GM12892 (cell line): ENCODE data around the gene PPFIA3. TPM values are rescaled to one million over a fixed set of nuclear protein-coding genes. Genes with fewer than 3 reads are reported as not detected.
"Not testable (repeated sequence)": the region's sequence is repeated elsewhere in the genome, so short reads cannot be mapped to it uniquely, and the experiment has no call there.

ENCODE experiments used
- DNase-seq: peaks from one replicate; pipeline ENCODE4 v3.0.0; 2011; ENCODE audit not compliant: insufficient read length
- FAIRE-seq: peaks from 2 replicates; lab custom pipeline; 2011; peaks lifted over from hg19 to GRCh38; lab: Jason Lieb, UNC
- POLR2A ChIP-seq: IDR thresholded peaks from 2 replicates; pipeline ENCODE4 v1.6.1; 2011; ENCODE audit warnings: low read depth, low read length, control low read depth
- POLR2AphosphoS5 ChIP-seq: IDR thresholded peaks from 2 replicates; pipeline ENCODE4 v1.6.1; 2011; ENCODE audit warnings: low read depth, low read length, control low read depth
- TAF1 ChIP-seq: IDR thresholded peaks from 2 replicates; pipeline ENCODE4 v1.6.1; 2011; ENCODE audit warnings: low read depth, mild to moderate bottlenecking, control low read depth, low read length, borderline replicate concordance
- polyA plus RNA-seq: library from polyadenylated mRNA; unstranded; fragments of >200 nt; gene quantifications from one replicate; pipeline ENCODE4 v1.2.1, GENCODE V29; 2012; ENCODE audit warnings: missing spikeins, inconsistent platforms; ENCODE audit not compliant: missing spikeins

PPFIA3 gene
- polyA plus RNA-seq = 1.1 TPM

DNA sequence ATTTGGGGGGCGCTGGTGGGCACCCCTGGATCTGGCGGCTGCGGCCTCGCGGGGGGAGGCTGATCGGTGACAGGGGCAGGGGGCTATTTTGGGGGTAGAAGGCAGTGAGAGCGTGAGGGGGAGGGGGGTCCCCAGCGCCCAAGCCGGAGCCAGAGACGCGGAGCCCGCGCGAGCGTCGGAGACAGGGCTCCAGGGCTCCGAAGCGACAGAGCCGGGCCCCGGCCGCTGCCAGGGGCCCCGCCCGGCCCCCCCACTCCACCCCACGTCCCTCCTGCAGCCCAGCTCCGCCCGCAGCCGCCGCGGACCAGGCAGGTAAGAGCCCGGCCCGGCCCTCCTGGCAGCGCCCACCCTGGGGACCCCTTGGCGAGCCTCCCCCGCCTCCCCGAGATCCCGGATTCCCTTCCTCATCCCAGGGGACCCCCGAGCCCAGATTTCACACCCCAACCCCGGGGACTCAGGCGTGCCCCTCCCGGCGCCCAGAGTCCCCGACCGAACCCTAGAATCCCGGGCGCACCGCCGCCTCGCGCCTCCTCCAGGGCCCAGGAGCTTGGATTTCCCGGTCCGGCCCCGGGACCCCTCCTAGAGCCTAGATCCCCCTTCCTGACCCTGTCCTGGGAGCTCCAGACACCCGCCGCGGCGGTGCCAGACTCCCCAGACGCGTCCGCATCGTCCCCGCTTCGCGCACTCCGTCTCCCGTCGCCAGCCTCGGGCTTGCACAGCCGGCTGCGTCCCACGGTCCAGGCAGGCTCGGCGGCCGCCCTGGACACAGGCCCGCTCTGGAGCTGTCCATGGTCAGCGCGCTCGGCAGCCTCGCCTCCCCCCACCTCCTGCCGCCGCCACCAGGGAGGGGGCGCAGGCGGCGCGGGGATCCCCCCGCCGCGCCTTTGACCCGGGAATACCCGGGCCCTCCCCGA lies at the start of gene PPFIA3:
Gene PPFIA3, plus strand, starts transcription at position 134 of the 914 bp plus-strand sequence. CDS start 8,330 bp downstream, outside the sequence.
- no peak for DNase-seq

DNA sequence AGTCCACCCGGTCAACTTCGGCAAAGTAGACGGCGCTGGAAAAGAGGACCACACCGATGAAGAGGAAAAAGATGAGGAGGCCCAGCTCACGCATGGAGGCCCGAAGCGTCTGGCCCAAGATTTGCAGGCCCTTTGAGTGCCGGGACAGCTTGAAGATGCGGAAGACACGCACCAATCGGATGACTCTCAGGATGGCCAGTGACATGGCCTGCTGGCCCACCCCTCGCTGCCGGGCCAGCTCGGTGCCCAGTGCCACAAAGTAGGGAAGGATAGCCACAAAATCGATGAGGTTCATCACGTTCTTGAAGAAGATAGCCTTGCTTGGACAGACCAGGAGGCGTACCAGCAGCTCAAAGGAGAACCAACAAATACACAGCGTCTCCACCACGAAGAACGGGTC lies 48.9 kb upstream of the PPFIA3 start:
- DNase-seq (no peak), FAIRE-seq (no peak)
- TF ChIP-seq TAF1 (no peak), POLR2A (no peak), POLR2AphosphoS5 (no peak)

More for the DNA sequence above, at the start of gene PPFIA3:
- no peak for TF ChIP-seq POLR2A
- TF ChIP-seq POLR2AphosphoS5 = no peak
- TF ChIP-seq TAF1 = no peak
- peak; percentile 48 for FAIRE-seq

DNA sequence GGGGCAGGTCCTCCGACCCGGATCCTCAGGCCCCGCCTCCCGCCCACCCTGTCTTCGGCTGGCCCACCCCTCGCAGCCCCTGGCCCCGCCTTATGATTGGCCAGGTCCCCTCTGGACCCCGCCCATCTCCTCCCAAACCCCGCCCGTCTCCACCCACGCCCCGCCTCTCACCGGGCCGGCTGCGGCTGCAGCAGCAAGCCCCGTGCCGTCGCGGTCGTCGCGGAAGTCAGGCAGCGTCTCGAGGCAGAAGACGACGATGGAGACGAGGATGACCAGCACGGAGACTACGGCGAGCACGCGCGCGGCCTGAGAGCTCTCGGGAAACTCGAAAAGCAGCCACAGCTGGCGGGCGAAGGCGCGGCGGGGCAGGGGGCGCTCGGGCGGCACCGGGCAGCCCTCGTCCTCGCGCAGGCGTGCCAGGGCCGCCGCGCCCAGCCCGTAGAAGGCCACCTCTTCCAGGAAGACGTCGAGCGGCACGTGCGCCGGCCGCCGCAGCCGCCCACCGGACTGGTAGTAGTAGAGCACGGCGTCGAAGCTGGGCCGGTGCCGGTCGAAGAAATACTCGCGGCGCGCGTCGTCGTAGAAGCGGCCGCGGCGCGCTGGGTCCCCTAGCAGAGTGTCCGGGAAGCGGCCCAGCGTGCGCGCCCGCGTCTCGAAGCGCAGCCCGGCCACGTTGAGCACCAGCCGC lies 47.3 kb upstream of the PPFIA3 start:
- no peak for DNase-seq
- TF ChIP-seq TAF1 = no peak
- no peak for TF ChIP-seq POLR2A
- TF ChIP-seq POLR2AphosphoS5 = no peak
- no peak for FAIRE-seq

DNA sequence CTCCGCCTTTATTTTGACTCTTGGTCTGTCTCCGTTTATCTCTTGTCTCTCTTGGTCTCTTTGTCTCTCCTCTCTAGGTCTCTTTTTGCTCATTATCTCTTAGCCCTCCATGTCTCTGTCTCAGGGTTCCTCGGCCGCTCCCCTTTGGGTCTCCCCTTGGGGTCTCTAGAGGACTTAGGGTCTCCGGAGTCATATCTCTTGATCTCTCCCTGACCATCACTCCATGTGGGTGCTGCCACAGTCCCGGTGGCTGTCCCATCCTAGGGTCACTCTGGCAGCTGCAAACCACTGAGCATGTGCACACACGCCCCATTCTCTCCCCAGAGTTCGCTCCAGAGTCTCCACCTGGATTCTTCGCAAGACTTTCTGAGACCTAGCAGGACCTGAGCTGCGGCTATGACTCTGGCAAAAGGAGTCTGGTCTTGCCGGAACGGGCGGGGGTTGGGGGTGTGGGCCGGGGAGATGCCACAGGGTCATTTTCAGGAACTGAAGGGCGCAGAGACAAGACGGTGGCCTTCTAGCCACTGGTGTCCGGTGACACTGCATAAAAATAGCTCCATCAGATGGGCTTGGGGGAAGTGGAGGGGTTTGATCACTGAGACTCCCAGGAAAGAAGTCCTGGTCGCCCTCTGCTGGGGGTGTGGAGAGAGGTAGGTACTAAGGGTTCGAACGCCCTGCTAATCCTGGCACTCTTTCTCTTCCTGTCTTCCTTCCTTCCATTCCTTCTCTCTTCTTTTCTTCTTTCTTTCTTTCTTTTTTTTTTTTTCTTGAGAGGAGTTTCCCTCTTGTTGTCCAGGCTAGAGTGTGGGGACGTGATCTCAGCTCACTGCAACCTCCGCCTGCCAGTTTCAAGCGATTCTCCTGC lies 45.6 kb upstream of the PPFIA3 start:
- TF ChIP-seq TAF1 (no peak), POLR2AphosphoS5 (no peak), POLR2A (no peak)
- no peak for DNase-seq
- FAIRE-seq = no peak

DNA sequence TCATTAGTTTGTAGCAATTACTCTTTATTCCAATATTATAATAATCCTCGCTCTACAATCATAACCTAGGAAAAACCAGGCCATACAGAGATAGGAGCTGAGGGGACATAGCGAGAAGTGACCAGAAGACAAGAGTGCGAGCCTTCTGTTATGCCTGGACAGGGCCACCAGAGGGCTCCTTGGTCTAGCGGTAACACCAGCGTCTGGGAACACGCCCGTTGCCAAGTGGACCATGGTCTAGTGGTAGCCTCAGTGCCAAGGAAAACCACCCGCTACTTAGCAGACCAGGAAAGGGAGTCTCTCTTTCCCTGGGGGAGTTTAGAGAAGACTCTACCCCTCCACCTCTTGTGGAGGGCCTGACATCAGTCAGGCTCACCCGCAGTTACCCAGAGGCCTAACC lies 44.5 kb upstream of the PPFIA3 start:
- FAIRE-seq, DNase-seq: not testable (repeated sequence)

DNA sequence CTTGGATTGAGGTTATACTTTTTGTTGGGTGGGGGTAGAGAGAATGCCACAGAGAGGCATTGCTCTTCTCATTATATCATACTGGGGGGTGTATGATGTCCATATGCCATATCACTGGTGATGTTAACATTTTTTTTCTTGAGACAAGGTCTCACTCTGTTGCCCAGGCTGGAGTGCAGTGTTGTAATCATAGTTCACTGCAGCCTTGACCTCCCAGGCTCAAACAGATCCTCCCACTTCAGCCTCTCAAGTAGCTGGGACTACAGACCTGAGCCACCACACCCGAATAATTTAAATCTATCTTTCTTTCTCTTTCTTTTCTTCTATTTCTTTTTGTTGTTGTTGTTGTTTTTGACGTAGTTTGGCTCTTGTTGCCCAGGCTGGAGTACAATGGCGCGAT lies 39.0 kb upstream of the PPFIA3 start:
- no peak for FAIRE-seq
- DNase-seq = no peak
- no peak for TF ChIP-seq TAF1
- TF ChIP-seq POLR2A = no peak
- TF ChIP-seq POLR2AphosphoS5 = no peak

DNA sequence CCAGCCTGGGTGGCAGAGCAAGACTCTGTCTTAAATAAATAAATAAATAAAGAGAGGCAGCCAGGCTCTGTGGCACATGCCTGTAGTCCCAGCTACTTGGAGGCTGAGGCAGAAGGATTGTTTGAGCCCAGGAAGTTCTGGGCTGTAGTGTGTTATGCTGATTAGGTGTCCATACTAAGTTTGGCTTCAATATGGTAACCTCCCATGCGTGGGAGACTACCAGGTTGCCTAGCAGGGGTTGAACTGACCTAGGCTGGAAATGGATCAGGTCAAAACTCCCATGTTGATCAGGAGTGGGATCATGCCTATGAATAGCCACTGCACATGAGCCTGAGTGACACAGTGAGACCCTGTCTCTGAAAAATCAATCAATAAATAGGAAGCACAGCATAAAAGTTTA lies 38.1 kb upstream of the PPFIA3 start:
- TF ChIP-seq POLR2A (no peak), POLR2AphosphoS5 (no peak), TAF1 (no peak)
- no peak for FAIRE-seq
- DNase-seq = no peak

DNA sequence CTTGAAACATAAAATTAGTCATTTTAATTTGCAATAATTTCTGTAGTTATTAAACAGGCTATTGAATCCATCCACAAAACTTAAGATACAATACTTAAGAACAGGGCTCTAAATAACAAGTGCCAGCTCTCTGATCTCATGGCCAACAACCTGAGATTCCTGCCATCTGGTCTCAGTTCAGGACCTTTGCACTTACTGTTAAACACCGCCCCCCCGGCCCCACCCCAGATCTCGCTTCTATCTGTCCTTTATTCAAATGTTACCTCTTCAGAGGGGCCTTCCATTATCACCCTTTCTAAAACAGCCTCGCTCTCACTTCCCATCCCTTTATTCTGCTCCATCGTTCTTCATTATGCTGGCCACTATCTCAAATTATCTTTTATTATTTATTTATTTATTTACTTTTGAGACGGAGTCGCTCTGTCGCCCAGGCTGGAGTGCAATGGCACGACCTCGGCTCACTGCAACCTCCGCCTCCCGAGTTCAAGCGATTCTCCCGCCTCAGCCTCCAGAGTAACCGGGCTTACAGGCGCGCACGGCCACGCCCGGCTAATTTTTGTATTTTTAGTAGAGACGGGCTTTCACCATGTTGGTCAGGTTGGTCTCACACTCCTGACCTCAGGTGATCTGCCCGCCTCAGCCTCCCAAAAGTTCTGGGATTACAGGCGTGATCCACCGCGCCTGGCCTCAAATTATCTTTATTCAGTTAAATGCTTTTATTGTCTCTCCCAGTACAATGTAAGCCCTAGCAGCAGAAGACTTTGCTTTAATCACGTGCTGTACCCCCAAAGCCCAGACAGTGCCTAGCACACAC lies 34.9 kb upstream of the PPFIA3 start:
- TF ChIP-seq POLR2A (no peak), TAF1 (no peak), POLR2AphosphoS5 (no peak)
- DNase-seq (no peak), FAIRE-seq (no peak)

DNA sequence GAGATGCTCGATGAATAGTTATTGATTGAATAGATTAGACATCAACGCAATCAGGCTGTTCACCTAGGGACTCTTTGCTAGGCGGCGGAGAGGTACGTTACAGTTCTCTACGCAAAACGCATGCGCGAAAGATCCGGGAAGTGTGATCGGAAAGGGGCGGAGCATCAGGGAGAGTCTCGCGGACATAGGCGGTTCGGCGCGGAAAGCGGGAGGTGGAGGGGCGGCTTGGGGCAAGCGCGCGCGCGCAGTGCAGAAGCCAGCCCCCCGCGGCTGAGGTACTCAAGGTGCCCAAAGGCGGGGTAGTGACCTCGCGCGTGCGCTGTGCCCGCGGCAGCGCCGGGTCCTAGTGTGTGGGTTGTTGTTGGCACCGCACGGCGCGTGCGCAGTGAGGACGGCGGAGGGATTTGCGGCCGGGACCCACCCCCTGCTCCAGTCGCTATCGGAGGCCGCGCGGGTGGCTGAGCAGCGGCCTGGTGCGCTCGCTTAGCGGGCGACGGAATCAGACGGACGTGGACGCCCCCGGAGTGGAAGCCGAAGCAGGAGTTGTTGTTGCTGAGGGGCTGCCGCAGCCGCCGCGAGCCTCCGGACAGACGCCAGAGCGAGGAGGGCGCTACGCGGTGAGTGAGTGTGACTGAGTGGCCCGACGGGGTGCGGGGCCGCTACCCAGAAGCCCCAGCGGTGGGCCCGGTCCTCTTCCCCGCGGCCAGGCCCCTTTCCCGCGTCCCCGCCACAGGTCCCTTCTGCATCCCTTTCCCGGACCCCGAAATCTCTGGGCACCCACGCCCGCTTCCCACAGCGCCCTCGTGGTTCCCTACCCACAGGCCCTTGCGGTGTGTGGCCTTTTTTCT lies 34.1 kb upstream of the PPFIA3 start, which contains the start of gene SNRNP70:
Gene SNRNP70, plus strand, starts transcription at position 432 of the 848 bp plus-strand sequence. CDS start 964 bp downstream, outside the sequence.
- peak; percentile 98 for TF ChIP-seq POLR2AphosphoS5
- TF ChIP-seq TAF1 = peak; percentile 97
- TF ChIP-seq POLR2A = peak; percentile 96
- FAIRE-seq (peak; percentile 99), DNase-seq (peak; percentile 99)
